Activated T-helper 17 cell treated with anti-CD3 and anti-CD28 coated beads, Interleukin-2, amount 50 U/mL, for 72 hours (primary cell): Measurements from ENCODE around the gene BRINP3. TPM values are rescaled to one million over a fixed set of nuclear protein-coding genes. Genes with fewer than 3 reads are reported as not detected.

Source experiments
- ATAC-seq: fragments of 150-1000 bp; cut with Tn5 transposase; replicated peaks from 2 replicates; pipeline ENCODE4 v1.10.0; 2021; ENCODE audit warnings: mild to moderate bottlenecking, moderate library complexity
- H3K27ac Mint-ChIP-seq: one replicate; pipeline ENCODE4 v1.8.0; 2022; ENCODE audit warnings: mixed read lengths
- H3K27me3 Mint-ChIP-seq: one replicate; pipeline ENCODE4 v1.8.0; 2022; ENCODE audit warnings: mixed read lengths
- H3K36me3 Mint-ChIP-seq: one replicate; pipeline ENCODE4 v1.8.0; 2022; ENCODE audit warnings: low read depth, mild to moderate bottlenecking, mixed read lengths
- H3K4me1 Mint-ChIP-seq: one replicate; pipeline ENCODE4 v1.8.0; 2022; ENCODE audit warnings: mixed read lengths
- H3K4me3 Mint-ChIP-seq: one replicate; pipeline ENCODE4 v1.8.0; 2022; ENCODE audit warnings: mild to moderate bottlenecking, mixed read lengths
- H3K9me3 Mint-ChIP-seq: one replicate; pipeline ENCODE4 v1.8.0; 2022; ENCODE audit warnings: mixed read lengths
- total RNA-seq, 2 donors: library from RNA; stranded (reverse); gene quantifications; one replicate each; pipeline ENCODE4 v1.2.3, GENCODE V29; 2022

The BRINP3 gene
- total RNA-seq, 2 donors from 2014 or later = not detected

GRCh38 chr1:190323530-190323929 lies 154.1 kb downstream of the BRINP3 start:
- Mint-ChIP-seq H3K4me3 (no peak overlapping the region), H3K36me3 (no peaks in the 10 kb centered on the region), H3K27me3 (no peaks in the 10 kb centered on the region), H3K27ac (no peak overlapping the region), H3K4me1 (no peaks in the 10 kb centered on the region), H3K9me3 (peaks cover 5% of the 10 kb centered on the region)
- ATAC-seq = no peak

- Mint-ChIP-seq H3K9me3 (peaks cover 7% of the 10 kb centered on the region), H3K27ac (no peak overlapping the region), H3K27me3 (no peaks in the 10 kb centered on the region), H3K36me3 (no peaks in the 10 kb centered on the region), H3K4me3 (no peak overlapping the region), H3K4me1 (no peaks in the 10 kb centered on the region)
- ATAC-seq = no peak
Observed at GRCh38 chr1:190322274-190322673, 155.4 kb downstream of the BRINP3 start.

- Mint-ChIP-seq H3K27ac (no peak overlapping the region), H3K36me3 (no peaks in the 10 kb centered on the region), H3K4me1 (no peaks in the 10 kb centered on the region), H3K27me3 (no peaks in the 10 kb centered on the region), H3K4me3 (no peak overlapping the region), H3K9me3 (peaks cover 4% of the 10 kb centered on the region)
- no peak for ATAC-seq
Observed at GRCh38 chr1:190320952-190321351, 156.7 kb downstream of the BRINP3 start.

- no peak for ATAC-seq
- peaks cover 16% of the 10 kb centered on the region for H3K9me3 Mint-ChIP-seq
- H3K4me1 Mint-ChIP-seq = no peaks in the 10 kb centered on the region
- H3K36me3 Mint-ChIP-seq = no peaks in the 10 kb centered on the region
- no peak overlapping the region for H3K27ac Mint-ChIP-seq
- H3K27me3 Mint-ChIP-seq = no peaks in the 10 kb centered on the region
- H3K4me3 Mint-ChIP-seq = no peak overlapping the region
Observed at GRCh38 chr1:190312763-190313162, 164.9 kb downstream of the BRINP3 start.

- H3K27ac Mint-ChIP-seq = no peak overlapping the region
- ATAC-seq = no peak
- no peaks in the 10 kb centered on the region for H3K36me3 Mint-ChIP-seq
- H3K4me3 Mint-ChIP-seq = no peak overlapping the region
- H3K4me1 Mint-ChIP-seq = no peaks in the 10 kb centered on the region
- peaks cover 7% of the 10 kb centered on the region for H3K9me3 Mint-ChIP-seq
- no peaks in the 10 kb centered on the region for H3K27me3 Mint-ChIP-seq
Observed at GRCh38 chr1:190303501-190303900, 174.2 kb downstream of the BRINP3 start.

- no peak for ATAC-seq
- H3K27me3 Mint-ChIP-seq = no peaks in the 10 kb centered on the region
- H3K9me3 Mint-ChIP-seq = peaks cover 14% of the 10 kb centered on the region
- H3K4me3 Mint-ChIP-seq = no peak overlapping the region
- H3K27ac Mint-ChIP-seq = no peak overlapping the region
- no peaks in the 10 kb centered on the region for H3K4me1 Mint-ChIP-seq
- no peaks in the 10 kb centered on the region for H3K36me3 Mint-ChIP-seq
Observed at GRCh38 chr1:190296453-190296852, 181.2 kb downstream of the BRINP3 start.

DNA sequence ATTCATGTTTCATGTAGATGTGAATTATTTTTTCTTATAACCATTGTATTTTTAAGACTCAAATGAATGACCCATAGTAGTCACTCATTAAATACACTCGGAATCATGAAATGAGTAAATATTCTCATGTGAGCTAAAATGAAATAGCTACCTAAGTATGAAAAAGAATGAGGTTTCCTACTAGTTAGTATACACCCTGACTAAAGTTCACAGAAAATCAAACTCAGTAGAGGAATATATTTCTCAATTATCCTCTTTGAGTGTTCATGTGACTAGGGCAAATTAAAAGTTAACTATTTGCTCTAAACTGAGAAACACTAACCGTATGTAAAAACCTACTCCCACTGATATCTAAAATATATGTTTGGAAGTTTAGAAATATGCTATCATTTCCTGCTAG lies 187.8 kb downstream of the BRINP3 start:
- Mint-ChIP-seq H3K27ac (no peak overlapping the region), H3K4me3 (no peak overlapping the region), H3K36me3 (no peaks in the 10 kb centered on the region), H3K9me3 (peaks cover 10% of the 10 kb centered on the region), H3K27me3 (no peaks in the 10 kb centered on the region), H3K4me1 (no peaks in the 10 kb centered on the region)
- no peak for ATAC-seq

- Mint-ChIP-seq H3K27me3 (no peaks in the 10 kb centered on the region), H3K4me3 (no peak overlapping the region), H3K9me3 (peaks cover 5% of the 10 kb centered on the region), H3K36me3 (no peaks in the 10 kb centered on the region), H3K27ac (no peak overlapping the region), H3K4me1 (no peaks in the 10 kb centered on the region)
- ATAC-seq = no peak
Observed at GRCh38 chr1:190286111-190286510, 191.6 kb downstream of the BRINP3 start.

GRCh38 chr1:190277107-190277506 lies 200.6 kb downstream of the BRINP3 start:
- H3K27ac Mint-ChIP-seq = no peak overlapping the region
- no peak overlapping the region for H3K4me3 Mint-ChIP-seq
- no peaks in the 10 kb centered on the region for H3K27me3 Mint-ChIP-seq
- no peaks in the 10 kb centered on the region for H3K4me1 Mint-ChIP-seq
- no peaks in the 10 kb centered on the region for H3K36me3 Mint-ChIP-seq
- no peak for ATAC-seq
- H3K9me3 Mint-ChIP-seq = peaks cover 13% of the 10 kb centered on the region

DNA sequence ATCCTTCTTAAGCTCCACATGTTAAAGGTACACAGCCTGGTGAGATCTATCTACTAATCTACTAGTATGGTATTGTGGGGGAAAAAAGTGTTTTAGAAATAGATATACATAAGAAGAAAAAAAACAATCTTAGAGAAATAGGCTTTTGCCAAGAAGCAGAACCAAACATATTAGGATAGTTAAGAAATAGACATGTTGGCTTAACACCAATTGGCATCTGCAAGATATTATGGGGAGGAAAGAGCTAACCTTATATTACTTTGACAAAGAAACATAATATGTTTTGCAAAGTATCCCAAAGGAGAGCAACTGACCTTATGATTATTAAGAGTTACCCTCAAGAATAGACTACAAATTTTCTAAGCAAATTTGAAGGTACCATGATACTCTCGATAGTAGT lies 202.9 kb downstream of the BRINP3 start:
- H3K27me3 Mint-ChIP-seq = no peaks in the 10 kb centered on the region
- peaks cover 6% of the 10 kb centered on the region for H3K9me3 Mint-ChIP-seq
- no peaks in the 10 kb centered on the region for H3K36me3 Mint-ChIP-seq
- no peak overlapping the region for H3K4me3 Mint-ChIP-seq
- H3K27ac Mint-ChIP-seq = no peak overlapping the region
- H3K4me1 Mint-ChIP-seq = no peaks in the 10 kb centered on the region
- no peak for ATAC-seq

DNA sequence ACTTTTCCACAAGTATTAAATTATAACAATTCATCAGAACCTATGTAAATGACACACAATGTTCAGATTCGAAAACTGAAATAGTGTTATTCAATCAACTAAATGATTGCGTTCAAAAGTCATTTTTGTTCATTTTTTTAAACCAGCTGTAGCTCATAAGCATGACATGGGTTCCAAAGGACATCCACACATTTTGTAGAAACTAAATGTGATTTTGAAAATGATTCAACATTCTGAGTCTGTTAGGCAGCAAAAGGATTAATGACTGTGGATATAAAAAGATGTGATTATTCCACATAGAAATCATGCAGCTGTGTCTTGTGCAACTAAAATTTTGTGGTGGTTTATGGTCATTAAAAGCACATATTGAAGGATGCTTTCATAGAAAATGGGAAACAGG lies 204.5 kb downstream of the BRINP3 start:
- ATAC-seq = no peak
- H3K9me3 Mint-ChIP-seq = peaks cover 6% of the 10 kb centered on the region
- H3K4me3 Mint-ChIP-seq = no peak overlapping the region
- no peak overlapping the region for H3K27ac Mint-ChIP-seq
- no peaks in the 10 kb centered on the region for H3K36me3 Mint-ChIP-seq
- H3K27me3 Mint-ChIP-seq = no peaks in the 10 kb centered on the region
- H3K4me1 Mint-ChIP-seq = no peaks in the 10 kb centered on the region

DNA sequence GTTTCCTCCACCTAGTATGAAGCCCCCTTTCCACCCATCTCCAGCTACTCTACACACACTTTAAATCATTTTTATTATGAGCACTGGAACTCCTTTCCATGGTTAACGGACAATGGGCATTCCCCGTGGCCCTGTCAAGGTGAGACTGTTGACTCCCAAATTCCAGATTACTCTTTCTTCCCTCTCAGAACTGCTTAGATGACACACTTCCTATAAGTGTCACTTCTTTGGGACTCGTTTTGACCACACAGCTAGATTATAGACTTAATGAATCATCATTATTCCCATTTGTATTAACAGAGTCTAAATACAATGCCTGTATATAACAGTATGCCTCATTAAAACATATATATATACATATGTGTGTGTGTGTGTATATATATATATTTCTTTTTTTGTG lies 215.1 kb downstream of the BRINP3 start:
- no peak for ATAC-seq
- Mint-ChIP-seq H3K36me3 (no peaks in the 10 kb centered on the region), H3K4me3 (no peak overlapping the region), H3K4me1 (no peaks in the 10 kb centered on the region), H3K9me3 (peaks cover 7% of the 10 kb centered on the region), H3K27me3 (no peaks in the 10 kb centered on the region), H3K27ac (no peak overlapping the region)

GRCh38 chr1:190259424-190259823 lies 218.2 kb downstream of the BRINP3 start:
- H3K9me3 Mint-ChIP-seq = peaks cover 22% of the 10 kb centered on the region
- no peaks in the 10 kb centered on the region for H3K4me1 Mint-ChIP-seq
- H3K36me3 Mint-ChIP-seq = no peaks in the 10 kb centered on the region
- H3K27ac Mint-ChIP-seq = no peak overlapping the region
- H3K4me3 Mint-ChIP-seq = no peak overlapping the region
- ATAC-seq = no peak
- no peaks in the 10 kb centered on the region for H3K27me3 Mint-ChIP-seq

GRCh38 chr1:190258003-190258402 lies 219.7 kb downstream of the BRINP3 start:
- Mint-ChIP-seq H3K36me3 (no peaks in the 10 kb centered on the region), H3K9me3 (peaks cover 22% of the 10 kb centered on the region)

GRCh38 chr1:190252046-190252445 lies 225.6 kb downstream of the BRINP3 start:
- Mint-ChIP-seq H3K27ac (no peak overlapping the region), H3K4me1 (no peaks in the 10 kb centered on the region), H3K27me3 (no peaks in the 10 kb centered on the region), H3K4me3 (no peak overlapping the region), H3K9me3 (peaks cover 23% of the 10 kb centered on the region), H3K36me3 (no peaks in the 10 kb centered on the region)
- ATAC-seq = no peak

More at GRCh38 chr1:190258003-190258402, 219.7 kb downstream of the BRINP3 start:
- Mint-ChIP-seq H3K27me3 (no peaks in the 10 kb centered on the region), H3K27ac (no peak overlapping the region), H3K4me1 (no peaks in the 10 kb centered on the region), H3K4me3 (no peak overlapping the region)
- ATAC-seq = no peak

DNA sequence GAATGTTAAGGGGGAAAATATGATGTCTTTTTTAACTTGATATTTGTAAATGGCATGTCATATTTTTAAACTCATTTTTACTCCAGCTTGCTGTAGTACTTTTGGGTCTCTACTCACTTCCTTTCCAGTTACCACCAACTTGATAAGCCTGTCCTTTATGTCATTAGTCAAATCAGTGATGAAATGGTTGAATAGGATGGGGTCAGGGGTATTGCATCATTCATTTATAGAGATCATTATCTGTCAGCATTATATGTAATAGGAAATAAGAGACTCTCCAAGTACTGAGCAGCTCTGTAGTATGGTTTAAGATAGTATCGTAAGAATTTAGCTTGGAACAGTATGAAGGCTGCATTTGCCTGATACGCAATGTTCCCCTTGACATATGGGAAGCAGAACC lies 227.3 kb downstream of the BRINP3 start:
- Mint-ChIP-seq H3K36me3 (no peaks in the 10 kb centered on the region), H3K27ac (no peak overlapping the region), H3K4me3 (no peak overlapping the region)

More for the DNA sequence above, 227.3 kb downstream of the BRINP3 start:
- peaks cover 10% of the 10 kb centered on the region for H3K9me3 Mint-ChIP-seq
- H3K4me1 Mint-ChIP-seq = no peaks in the 10 kb centered on the region
- no peaks in the 10 kb centered on the region for H3K27me3 Mint-ChIP-seq
- no peak for ATAC-seq
